Ovary (tissue), 9 donors: Measurements from ENCODE around the gene CTNNA3. TPM values are rescaled to one million over a fixed set of nuclear protein-coding genes. Genes with fewer than 3 reads are reported as not detected.

Experiments used
- DNase-seq, 5 donors: peaks; one replicate each; pipeline ENCODE4 v3.0.0-alpha.2; 2019 to 2020
- H3K27ac ChIP-seq, 2 donors: fragments of 200-600 bp; one replicate each; pipeline versions ENCODE4 v1.5.1 to v1.8.0; 2019 to 2022
- H3K27me3 ChIP-seq: fragments of 200-600 bp; one replicate; pipeline ENCODE4 v1.8.0; 2022
- H3K36me3 ChIP-seq: fragments of 200-600 bp; sonication (generic); one replicate; pipeline ENCODE4 v1.5.1; 2019
- H3K4me1 ChIP-seq: one replicate; pipeline ENCODE4 v1.8.1; 2013; ENCODE audit warnings: mild to moderate bottlenecking, moderate library complexity; ENCODE audit not compliant: insufficient read depth
- H3K4me3 ChIP-seq: fragments of 200-600 bp; sonication (generic); one replicate; pipeline ENCODE4 v1.5.1; 2017
- H3K9me3 ChIP-seq, 2 donors: fragments of 200-600 bp in 1 of 2; sonication (generic) in 1 of 2; one replicate each; pipeline versions ENCODE4 v1.5.1 to v1.8.1; 2013 to 2019; ENCODE audit warnings: mild to moderate bottlenecking in 1 of 2, moderate library complexity in 1 of 2
- EP300 ChIP-seq: sonication (generic); formaldehyde crosslinking; IDR thresholded peaks from one replicate; pipeline ENCODE4 v1.6.1; 2017; ENCODE audit warnings: antibody characterized with exemption
- POLR2A ChIP-seq: fragments of 450-650 bp; IDR thresholded peaks from one replicate; pipeline ENCODE4 v1.6.1; 2017; ENCODE audit warnings: antibody characterized with exemption, mild to moderate bottlenecking, moderate library complexity
- WGBS, 3 donors: extraction: QIAGEN DNeasy Blood & Tissue Kit in 1 of 3; methylation state at CpG; one replicate each; pipeline versions ENCODE4 v1.1.5 to v1.1.7; 2013 to 2017; 5-methylcytosine and 5-hydroxymethylcytosine counted together
- intact Hi-C, 4 donors: fragments of 100-400 bp; cut with DNase I; formaldehyde crosslinking; loops; one replicate each; pipeline versions ENCODE4 v1.11.0 to v1.15.1; 2022 to 2023
- polyA plus RNA-seq, 2 donors: library from polyadenylated mRNA; stranded (reverse); fragments of 200-250 nt in 1 of 2; fragments of 350-450 nt in 1 of 2; fragmentation: Illumina TruSeq in 1 of 2; extraction: RNeasy Lipid Tissue Mini Kit (QIAGEN cat#74804) in 1 of 2; gene quantifications; one replicate each; pipeline ENCODE4 v1.2.3, GENCODE V29; 2013 to 2014
- total RNA-seq, 7 donors: library from RNA; depleted of rRNA in 2 of 7; stranded (reverse); fragments of >200 nt in 2 of 7; fragmentation: NEBNext Ultra II Directional in 3 of 7; extraction: Animal tissue kit (Norgen Biotek cat#: 25700) in 3 of 7; gene quantifications; one replicate each; pipeline versions ENCODE4 v1.1.0 to v1.2.4, GENCODE V29; 2016 to 2023
- TF ChIP-seq, protein P1 (sequence below), 3 donors: fragments of 450-650 bp in 2 of 3; fragments of 200-600 bp in 1 of 3; IDR thresholded peaks; one replicate each; pipeline versions ENCODE4 v1.5.1 to v1.8.0; 2016 to 2022; ENCODE audit warnings: antibody characterized with exemption in 3 of 3, mild to moderate bottlenecking in 1 of 3
- donor health status: DM: no; HTN: no; CAD: no; lungs with moderate emphysema.
- donor health status: DM: no; HTN: no; CAD: no.
- donor health status: Bipolar disorder and iron deficiency.
- donor health status: DM: yes; HTN: yes; CAD: no.
- donor health status: DM: no; HTN: no; CAD: no.
- donor health status: DM: yes; HTN: yes; CAD: no.

The CTNNA3 gene
- total and polyA plus RNA-seq, 9 donors: 1.9 to 9.7 (median 4.0) TPM

DNA sequence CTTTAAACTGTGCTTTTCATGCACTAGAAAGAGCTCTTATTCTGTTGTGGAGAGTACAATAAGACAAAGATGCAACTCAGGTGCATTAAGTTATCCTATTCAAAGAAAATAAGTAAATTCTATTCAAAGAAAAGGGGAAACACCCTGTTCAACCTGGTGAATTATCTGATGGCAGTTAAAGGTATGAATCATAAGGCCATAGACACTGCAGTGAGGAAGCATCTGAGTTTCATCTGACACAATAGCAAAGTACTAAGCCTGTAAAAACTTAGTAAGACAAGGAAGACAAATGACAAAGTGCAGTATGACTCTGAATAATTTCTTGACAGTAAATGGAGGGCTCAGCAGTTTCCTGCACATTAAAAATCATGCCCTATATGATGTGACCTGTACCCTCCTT, 861.2 kb downstream of the CTNNA3 start:
- Histone ChIP-seq H3K4me3 (no peak overlapping the region), H3K36me3 (no peaks in the 10 kb centered on the region), H3K27me3 (no peaks in the 10 kb centered on the region), H3K4me1 (no peaks in the 10 kb centered on the region), H3K27ac (no peak overlapping the region), H3K9me3 (no peaks in the 10 kb centered on the region)
- TF ChIP-seq EP300: no peak
- TF ChIP-seq, protein P1, sequence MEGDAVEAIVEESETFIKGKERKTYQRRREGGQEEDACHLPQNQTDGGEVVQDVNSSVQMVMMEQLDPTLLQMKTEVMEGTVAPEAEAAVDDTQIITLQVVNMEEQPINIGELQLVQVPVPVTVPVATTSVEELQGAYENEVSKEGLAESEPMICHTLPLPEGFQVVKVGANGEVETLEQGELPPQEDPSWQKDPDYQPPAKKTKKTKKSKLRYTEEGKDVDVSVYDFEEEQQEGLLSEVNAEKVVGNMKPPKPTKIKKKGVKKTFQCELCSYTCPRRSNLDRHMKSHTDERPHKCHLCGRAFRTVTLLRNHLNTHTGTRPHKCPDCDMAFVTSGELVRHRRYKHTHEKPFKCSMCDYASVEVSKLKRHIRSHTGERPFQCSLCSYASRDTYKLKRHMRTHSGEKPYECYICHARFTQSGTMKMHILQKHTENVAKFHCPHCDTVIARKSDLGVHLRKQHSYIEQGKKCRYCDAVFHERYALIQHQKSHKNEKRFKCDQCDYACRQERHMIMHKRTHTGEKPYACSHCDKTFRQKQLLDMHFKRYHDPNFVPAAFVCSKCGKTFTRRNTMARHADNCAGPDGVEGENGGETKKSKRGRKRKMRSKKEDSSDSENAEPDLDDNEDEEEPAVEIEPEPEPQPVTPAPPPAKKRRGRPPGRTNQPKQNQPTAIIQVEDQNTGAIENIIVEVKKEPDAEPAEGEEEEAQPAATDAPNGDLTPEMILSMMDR (IDR thresholded peaks at IDR 0.05): no peak
- TF ChIP-seq POLR2A: no peak
- DNase-seq: no peak
- intact Hi-C loops: no loop called here

DNA sequence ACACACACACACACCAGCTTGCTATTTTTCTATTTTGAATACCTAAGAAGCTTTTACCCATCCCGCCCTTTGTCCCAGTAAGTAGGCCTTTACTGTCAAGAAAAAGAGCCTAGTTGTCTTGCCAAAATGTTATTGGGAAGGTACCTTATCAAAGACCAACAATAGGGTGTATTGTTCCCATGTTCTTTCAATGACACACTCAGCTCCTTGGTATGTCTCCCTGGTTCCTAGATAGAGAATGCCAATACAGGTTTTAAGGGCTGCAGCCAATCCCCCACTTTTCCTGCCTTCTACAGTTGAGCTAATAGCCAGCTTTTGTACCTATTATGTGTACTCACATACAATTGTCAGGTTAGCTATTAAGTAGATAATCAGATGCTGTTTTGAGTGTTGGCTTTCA, 862.1 kb downstream of the CTNNA3 start:
- Histone ChIP-seq H3K36me3 (no peaks in the 10 kb centered on the region), H3K4me3 (no peak overlapping the region), H3K27ac (no peak overlapping the region), H3K4me1 (no peaks in the 10 kb centered on the region), H3K27me3 (no peaks in the 10 kb centered on the region), H3K9me3 (no peaks in the 10 kb centered on the region)
- intact Hi-C loops: no loop called here
- TF ChIP-seq EP300 (no peak), POLR2A (no peak)
- TF ChIP-seq, protein P1 (IDR thresholded peaks at IDR 0.05): no peak
- WGBS, 3 donors: 38 to 94% (median 92%) methylated on average over 1 of the region's 1 CpG
- DNase-seq: no peak

DNA sequence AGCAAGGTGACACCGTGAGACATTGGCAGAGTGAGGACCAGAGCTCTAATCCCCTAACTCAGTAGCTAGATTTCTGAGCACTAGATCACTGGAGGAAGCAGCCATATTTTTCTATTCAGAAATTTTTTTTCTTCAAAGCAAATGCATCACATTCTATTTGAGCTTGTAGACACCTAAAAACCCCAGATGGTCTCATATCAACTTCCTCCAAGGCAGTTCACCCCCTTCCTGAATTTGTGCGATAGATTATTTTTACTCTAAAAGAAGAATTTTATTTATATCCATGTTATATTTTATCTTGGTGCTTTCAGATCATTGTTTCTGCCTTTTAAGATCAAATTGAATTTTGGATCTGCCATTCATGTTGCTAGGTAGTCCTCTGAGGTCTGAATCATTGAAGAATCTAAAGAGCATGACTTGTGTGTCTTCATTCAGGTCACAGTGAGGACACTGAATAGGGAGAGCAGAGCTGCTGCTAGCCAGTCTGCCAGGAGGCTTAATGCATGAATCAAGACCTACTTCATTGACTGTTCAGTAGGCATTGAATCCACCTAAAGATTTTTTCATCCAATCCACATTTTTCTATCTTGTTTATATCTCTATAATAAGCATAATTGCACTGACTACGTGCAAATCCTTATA, 863.1 kb downstream of the CTNNA3 start:
- Histone ChIP-seq H3K4me3 (no peak overlapping the region), H3K4me1 (no peaks in the 10 kb centered on the region), H3K36me3 (no peaks in the 10 kb centered on the region), H3K27me3 (no peaks in the 10 kb centered on the region), H3K9me3 (no peaks in the 10 kb centered on the region), H3K27ac (no peak overlapping the region)
- TF ChIP-seq POLR2A: no peak
- 81 to 91% (median 84%) methylated on average over 3 of the region's 3 CpGs for WGBS, 3 donors
- DNase-seq: no peak
- intact Hi-C loops: no loop called here

- Histone ChIP-seq H3K27me3 (no peaks in the 10 kb centered on the region), H3K9me3 (no peaks in the 10 kb centered on the region), H3K4me1 (no peaks in the 10 kb centered on the region), H3K36me3 (no peaks in the 10 kb centered on the region), H3K27ac (no peak overlapping the region), H3K4me3 (no peak overlapping the region)
- TF ChIP-seq POLR2A: no peak
- TF ChIP-seq, protein P1 (IDR thresholded peaks at IDR 0.05): no peak
- TF ChIP-seq EP300: no peak
- WGBS, 3 donors: 92 to 96% (median 93%) methylated on average over 2 of the region's 2 CpGs
- intact Hi-C loops: no loop called here
- no peak for DNase-seq
Observed at GRCh38 chr10:66828957-66829356, 867.0 kb downstream of the CTNNA3 start.

GRCh38 chr10:66827353-66827752, 868.6 kb downstream of the CTNNA3 start:
- no peak overlapping the region for H3K4me3 ChIP-seq
- no peaks in the 10 kb centered on the region for H3K36me3 ChIP-seq
- no peaks in the 10 kb centered on the region for H3K27me3 ChIP-seq
- no peaks in the 10 kb centered on the region for H3K9me3 ChIP-seq
- no peak overlapping the region for H3K27ac ChIP-seq
- no peaks in the 10 kb centered on the region for H3K4me1 ChIP-seq
- 61 to 77% (median 71%) methylated on average over 1 of the region's 1 CpG for WGBS, 3 donors
- intact Hi-C loops: no loop called here
- no peak for DNase-seq
- TF ChIP-seq, protein P1 (IDR thresholded peaks at IDR 0.05): no peak
- TF ChIP-seq POLR2A (no peak), EP300 (no peak)
